HepG2 (cell line): ENCODE results near the gene SLC2A13. TPM values are rescaled to one million over a fixed set of nuclear protein-coding genes. Genes with fewer than 3 reads are reported as not detected.
A peak's percentile ranks its signal among the peaks of the same experiment; 100 is the strongest.

ENCODE experiments used
- ATAC-seq: fragments of 200-7000 bp; cut with Tn5 transposase; 3 replicates; pipeline ENCODE4 v1.9.1; 2020; ENCODE audit warnings: mild to moderate bottlenecking, moderate library complexity
- BruUV-seq: library from RNA; stranded (reverse); fragments of 400-500 nt; replicated peaks from 2 replicates; lab custom pipeline; 2021; lab: Mats Ljungman, UMichigan
- CTCF ChIA-PET: fragments of 300-600 bp; formaldehyde crosslinking; extraction: SDS; loops from one replicate; lab custom pipeline; 2021; ENCODE audit warnings: low total read pairs, inconsistent platforms, low intra/inter-chr PET ratio; lab: Yijun Ruan, JAX
- POLR2A ChIA-PET: fragments of 350-600 bp; sonication (Branson Sonifier 250); formaldehyde crosslinking; loops from one replicate; lab custom pipeline; 2020; ENCODE audit warnings: antibody characterized with exemption, inconsistent platforms; lab: Yijun Ruan, JAX
- DNase-seq: peaks from one replicate; pipeline ENCODE4 v3.0.0-alpha.2; 2015; ENCODE audit warnings: low spot score
- FAIRE-seq: peaks from 3 replicates; lab custom pipeline; 2011; peaks lifted over from hg19 to GRCh38; lab: Jason Lieb, UNC
- H2AFZ ChIP-seq: one replicate; pipeline ENCODE4 v1.6.1; 2011; ENCODE audit warnings: low read length, inconsistent platforms
- H3K27ac ChIP-seq: fragments of 300-600 bp; 3 replicates; pipeline ENCODE4 v1.8.0; 2011; ENCODE audit warnings: mixed run types, mild to moderate bottlenecking, mixed read lengths, low read length, inconsistent platforms; ENCODE audit not compliant: insufficient read depth; ENCODE audit errors: extremely low read length
- H3K27me3 ChIP-seq, 2 experiments: fragments of 200-600 bp in 1 of 2; 2 replicates in 1 of 2; 3 replicates in 1 of 2; pipeline versions ENCODE4 v1.6.0 to v1.8.0; 2011; ENCODE audit warnings: low read length in 2 of 2, mild to moderate bottlenecking in 2 of 2, moderate library complexity in 2 of 2, inconsistent platforms in 1 of 2; ENCODE audit not compliant: insufficient read depth in 2 of 2, control insufficient read depth in 1 of 2
- H3K36me3 ChIP-seq, 2 experiments: fragments of 200-600 bp in 1 of 2; replicated peaks in 1 of 2; 2 replicates in 1 of 2; 3 replicates in 1 of 2; pipeline versions ENCODE4 v1.5.1 to v1.8.0; 2011; ENCODE audit warnings: low read length in 2 of 2, inconsistent platforms in 1 of 2; ENCODE audit not compliant: insufficient read depth in 2 of 2, control insufficient read depth in 1 of 2
- H3K4me1 ChIP-seq: 2 replicates; pipeline ENCODE4 v1.5.1; 2012; ENCODE audit warnings: low read length, inconsistent platforms; ENCODE audit not compliant: insufficient read depth
- H3K4me2 ChIP-seq: 2 replicates; pipeline ENCODE4 v1.6.0; 2011; ENCODE audit warnings: low read depth, low read length, inconsistent platforms
- H3K4me3 ChIP-seq, 3 experiments: fragments of 200-600 bp in 1 of 3; sonication (generic), shearing (Covaris generic) in 1 of 3; replicated peaks in 1 of 3; 2 replicates each; pipeline ENCODE4 v1.5.1; 2011 to 2016; ENCODE audit warnings: low read length in 3 of 3, inconsistent platforms in 2 of 3, low read depth in 2 of 3, mild to moderate bottlenecking in 2 of 3, control low read depth in 1 of 3, mixed read lengths in 1 of 3; ENCODE audit not compliant: insufficient read depth in 1 of 3
- H3K79me2 ChIP-seq: one replicate; pipeline ENCODE4 v1.6.1; 2011; ENCODE audit warnings: low read length, inconsistent platforms; ENCODE audit not compliant: insufficient read depth
- H3K9ac ChIP-seq: 2 replicates; pipeline ENCODE4 v1.6.0; 2011; ENCODE audit warnings: mild to moderate bottlenecking, low read depth, low read length, inconsistent platforms; ENCODE audit not compliant: insufficient read depth
- H3K9me3 ChIP-seq: 2 replicates; pipeline ENCODE4 v1.5.1; 2012; ENCODE audit warnings: mild to moderate bottlenecking, low read length
- H4K20me1 ChIP-seq: 2 replicates; pipeline ENCODE4 v1.6.0; 2011; ENCODE audit warnings: inconsistent platforms, mild to moderate bottlenecking, low read length, moderate library complexity; ENCODE audit not compliant: insufficient read depth
- ATF7-NPFF ChIP-seq: sonication (generic); formaldehyde crosslinking; IDR thresholded peaks from 2 replicates; pipeline ENCODE4 v1.8.1; 2023; ENCODE audit warnings: mild to moderate bottlenecking, low read depth, missing genetic modification reagents, moderate library complexity
- CEBPG ChIP-seq: IDR thresholded peaks from 2 replicates; pipeline ENCODE4 v1.6.1; 2016
- HDAC2 ChIP-seq: sonication (generic); formaldehyde crosslinking; IDR thresholded peaks from 2 replicates; pipeline ENCODE4 v1.4.0; 2020; ENCODE audit warnings: missing genetic modification reagents
- HMG20B ChIP-seq: conservative IDR thresholded peaks from 2 replicates; pipeline ENCODE4 v1.6.1; 2016; ENCODE audit warnings: missing genetic modification reagents, missing compliant biosample characterization
- KAT8 ChIP-seq: IDR thresholded peaks from 2 replicates; pipeline ENCODE4 v1.6.1; 2016; ENCODE audit warnings: missing genetic modification reagents, missing compliant biosample characterization
- KDM4B ChIP-seq: sonication (generic); formaldehyde crosslinking; IDR thresholded peaks from 2 replicates; pipeline ENCODE4 v1.4.0; 2020; ENCODE audit warnings: missing genetic modification reagents
- KMT2B ChIP-seq: IDR thresholded peaks from 2 replicates; pipeline ENCODE4 v1.6.1; 2016; ENCODE audit warnings: missing genetic modification reagents, missing compliant biosample characterization
- MXI1 ChIP-seq: IDR thresholded peaks from 3 replicates; pipeline ENCODE4 v1.6.1; 2012; ENCODE audit warnings: low read depth, low read length, inconsistent platforms, borderline replicate concordance
- NR2C2 ChIP-seq: sonication (generic); formaldehyde crosslinking; IDR thresholded peaks from 2 replicates; pipeline ENCODE4 v1.4.0; 2020; ENCODE audit warnings: missing genetic modification reagents, mild to moderate bottlenecking, moderate library complexity, borderline replicate concordance
- ZNF225 ChIP-seq: sonication (generic); formaldehyde crosslinking; IDR thresholded peaks from 2 replicates; pipeline ENCODE4 v1.4.0; 2020; ENCODE audit warnings: mild to moderate bottlenecking, missing genetic modification reagents
- ZNF331 ChIP-seq: sonication (generic); formaldehyde crosslinking; IDR thresholded peaks from 2 replicates; pipeline ENCODE4 v1.4.0; 2020; ENCODE audit warnings: missing genetic modification reagents
- ZNF598 ChIP-seq: sonication (generic); formaldehyde crosslinking; IDR thresholded peaks from 2 replicates; pipeline ENCODE4 v1.5.1; 2020; ENCODE audit warnings: mild to moderate bottlenecking, missing genetic modification reagents, borderline replicate concordance
- ZNF713 ChIP-seq: sonication (generic); formaldehyde crosslinking; IDR thresholded peaks from 2 replicates; pipeline ENCODE4 v1.4.0; 2020; ENCODE audit warnings: mild to moderate bottlenecking, missing genetic modification reagents
- WGBS: methylation state at CpG from one replicate; pipeline ENCODE4 v1.1.6; 2017; ENCODE audit warnings: low lambda C conversion rate; 5-methylcytosine and 5-hydroxymethylcytosine counted together
- in situ Hi-C: cut with HindIII; loops from 2 replicates; pipeline ENCODE4 v1.10.0; 2017; ENCODE audit warnings: low pct_unique_long_range_greater_than_20kb; ENCODE audit not compliant: extremely low pct_ligation_motif_present
- intact Hi-C: fragments of 100-400 bp; cut with micrococcal nuclease; formaldehyde crosslinking; loops from one replicate; pipeline ENCODE4 v1.10.0; 2022; ENCODE audit not compliant: unreplicated experiment
- polyA plus RNA-seq, 8 experiments: library from polyadenylated mRNA; depleted of rRNA in 3 of 8; stranded (reverse) in 7 of 8; unstranded in 1 of 8; fragments of >200 nt; fragmentation: Illumina TruSeq in 4 of 8; extraction: Trizol in 4 of 8; gene quantifications; 2 replicates each; pipeline versions ENCODE4 v1.2.1 to v1.2.3, GENCODE V29; 2011 to 2016; ENCODE audit warnings: low read depth in 4 of 8, missing spikeins in 1 of 8, mixed read lengths in 1 of 8; ENCODE audit not compliant: insufficient read depth in 1 of 8
- total RNA-seq, 5 experiments: library from RNA; depleted of rRNA; stranded (reverse); fragments of >200 nt; fragmentation: Illumina TruSeq; extraction: Trizol; gene quantifications; 2 replicates each; pipeline ENCODE4 v1.2.3, GENCODE V29; 2016; ENCODE audit warnings: low read depth in 1 of 5
- TF ChIP-seq, protein P1 (sequence below): sonication (generic); formaldehyde crosslinking; IDR thresholded peaks from 2 replicates; pipeline ENCODE4 v1.5.0; 2020; ENCODE audit warnings: mild to moderate bottlenecking, missing genetic modification reagents
- TF ChIP-seq, protein P2 (sequence below): sonication (generic); formaldehyde crosslinking; IDR thresholded peaks from 2 replicates; pipeline ENCODE4 v1.5.1; 2020; ENCODE audit warnings: missing genetic modification reagents, mild to moderate bottlenecking, borderline replicate concordance
- TF ChIP-seq, protein P3 (sequence below), 2 experiments: sonication (generic) in 1 of 2; formaldehyde crosslinking in 1 of 2; IDR thresholded peaks; 2 replicates each; pipeline versions ENCODE4 v1.4.0 to v1.6.1; 2018 to 2020; ENCODE audit warnings: missing genetic modification reagents in 2 of 2, borderline replicate concordance in 1 of 2, low read depth in 1 of 2, mild to moderate bottlenecking in 1 of 2, missing biosample characterization in 1 of 2

SLC2A13 gene
- total and polyA plus RNA-seq, 2 of the 13 experiments (the other 11 are each of a cell fraction or from before 2014, with no cell fraction given), result 5.5 to 6.0 TPM

DNA sequence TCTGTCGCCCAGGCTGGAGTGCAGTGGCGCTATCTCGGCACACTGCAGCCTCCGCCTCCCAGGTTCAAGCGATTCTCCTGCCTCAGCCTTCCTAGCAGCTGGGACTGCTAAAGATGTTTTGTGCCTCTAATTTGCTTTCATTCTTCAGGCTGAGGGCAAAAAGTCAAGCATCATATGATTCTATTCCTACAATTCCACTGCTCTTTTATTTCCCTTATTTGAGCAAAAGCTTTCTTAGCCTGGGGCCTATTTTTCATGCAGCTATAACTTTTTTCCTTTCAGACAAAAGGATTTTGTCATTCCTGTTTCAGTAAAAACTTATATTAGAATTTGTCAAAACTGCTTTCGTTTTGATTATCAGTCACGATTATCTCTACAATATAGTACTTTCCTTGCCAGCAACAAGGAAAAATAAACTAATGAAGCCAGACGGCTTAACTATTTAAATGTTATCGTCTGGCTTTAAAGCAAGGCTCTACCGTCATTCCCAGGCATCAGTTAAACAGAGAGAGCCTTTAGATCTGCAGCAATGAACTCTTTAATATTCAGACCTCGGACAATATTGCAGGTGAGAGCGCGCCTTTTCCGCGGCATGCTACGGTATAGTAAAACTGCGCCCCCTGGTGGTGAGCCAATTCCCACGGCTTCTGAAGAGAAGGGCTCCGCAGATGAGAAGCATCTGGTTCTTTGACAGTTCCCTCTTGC lies 1.4 kb upstream of the SLC2A13 start:
- H3K4me2 ChIP-seq, result peak overlapping the region; percentile 94
- intact Hi-C loops (loop anchor here (1.0 to 5.0 kb wide), 4 partner anchors 55 to 342 kb away; no protein-coding TSS in a partner anchor), in situ Hi-C loops (loop anchor here (5.0 to 25.0 kb wide), 3 partner anchors 95 to 520 kb away; no protein-coding TSS in a partner anchor)
- ATAC-seq (peak; percentile 26), FAIRE-seq (peak; percentile 69), DNase-seq (peak; percentile 63)
- no TSS peak for BruUV-seq
- POLR2A ChIA-PET, result no interaction called here
- CTCF ChIA-PET, result interaction anchor here (1.5 to 3.1 kb wide), 2 partner anchors 96 to 342 kb away, joined by 7 to 26 read pairs; no protein-coding TSS in a partner anchor
- no peak overlapping the region for H3K27ac ChIP-seq
- H4K20me1 ChIP-seq, result no peaks in the 10 kb centered on the region
- peak overlapping the region in 2 of 3 experiments; percentile 14 to 78; a peak in 1 of 6 replicates for H3K4me3 ChIP-seq
- no peaks in the 10 kb centered on the region for H3K9me3 ChIP-seq
- no peak overlapping the region for H2AFZ ChIP-seq
- no peaks in the 10 kb centered on the region for H3K36me3 ChIP-seq
- no peaks in the 10 kb centered on the region; a peak in 3 of 5 replicates for H3K27me3 ChIP-seq
- peaks cover 45% of the 10 kb centered on the region for H3K4me1 ChIP-seq
- 16% methylated on average over 19 of the region's 19 CpGs for WGBS
- H3K9ac ChIP-seq, result no peak overlapping the region
- H3K79me2 ChIP-seq, result peaks cover 5% of the 10 kb centered on the region
- TF ChIP-seq HMG20B (CRISPR knock-in tag) (no peak), KDM4B (no peak), CEBPG (CRISPR knock-in tag) (peak; percentile 23; the same call in 1 of the 2 replicates), ATF7-NPFF (CRISPR knock-in tag) (0 out of 2 replicates have a peak, but pooled peaks have one; percentile 36), HDAC2 (peak; percentile 30; the same call in 1 of the 2 replicates), ZNF598 (CRISPR knock-in tag) (no peak), ZNF331 (CRISPR knock-in tag) (0 out of 2 replicates have a peak, but pooled peaks have one; percentile 40), NR2C2 (no peak), MXI1 (peak; percentile 28; the same call in 1 of the 3 replicates), ZNF713 (CRISPR knock-in tag) (0 out of 2 replicates have a peak, but pooled peaks have one; percentile 25), KAT8 (CRISPR knock-in tag) (0 out of 2 replicates have a peak, but pooled peaks have one; percentile 15), ZNF225 (CRISPR knock-in tag) (no peak), KMT2B (CRISPR knock-in tag) (peak; percentile 56)
- TF ChIP-seq, protein P1, sequence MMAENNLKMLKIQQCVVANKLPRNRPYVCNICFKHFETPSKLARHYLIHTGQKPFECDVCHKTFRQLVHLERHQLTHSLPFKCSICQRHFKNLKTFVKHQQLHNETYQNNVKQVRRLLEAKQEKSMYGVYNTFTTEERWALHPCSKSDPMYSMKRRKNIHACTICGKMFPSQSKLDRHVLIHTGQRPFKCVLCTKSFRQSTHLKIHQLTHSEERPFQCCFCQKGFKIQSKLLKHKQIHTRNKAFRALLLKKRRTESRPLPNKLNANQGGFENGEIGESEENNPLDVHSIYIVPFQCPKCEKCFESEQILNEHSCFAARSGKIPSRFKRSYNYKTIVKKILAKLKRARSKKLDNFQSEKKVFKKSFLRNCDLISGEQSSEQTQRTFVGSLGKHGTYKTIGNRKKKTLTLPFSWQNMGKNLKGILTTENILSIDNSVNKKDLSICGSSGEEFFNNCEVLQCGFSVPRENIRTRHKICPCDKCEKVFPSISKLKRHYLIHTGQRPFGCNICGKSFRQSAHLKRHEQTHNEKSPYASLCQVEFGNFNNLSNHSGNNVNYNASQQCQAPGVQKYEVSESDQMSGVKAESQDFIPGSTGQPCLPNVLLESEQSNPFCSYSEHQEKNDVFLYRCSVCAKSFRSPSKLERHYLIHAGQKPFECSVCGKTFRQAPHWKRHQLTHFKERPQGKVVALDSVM (CRISPR knock-in tag), result 0 out of 2 replicates have a peak, but pooled peaks have one; percentile 48
- TF ChIP-seq, protein P2, sequence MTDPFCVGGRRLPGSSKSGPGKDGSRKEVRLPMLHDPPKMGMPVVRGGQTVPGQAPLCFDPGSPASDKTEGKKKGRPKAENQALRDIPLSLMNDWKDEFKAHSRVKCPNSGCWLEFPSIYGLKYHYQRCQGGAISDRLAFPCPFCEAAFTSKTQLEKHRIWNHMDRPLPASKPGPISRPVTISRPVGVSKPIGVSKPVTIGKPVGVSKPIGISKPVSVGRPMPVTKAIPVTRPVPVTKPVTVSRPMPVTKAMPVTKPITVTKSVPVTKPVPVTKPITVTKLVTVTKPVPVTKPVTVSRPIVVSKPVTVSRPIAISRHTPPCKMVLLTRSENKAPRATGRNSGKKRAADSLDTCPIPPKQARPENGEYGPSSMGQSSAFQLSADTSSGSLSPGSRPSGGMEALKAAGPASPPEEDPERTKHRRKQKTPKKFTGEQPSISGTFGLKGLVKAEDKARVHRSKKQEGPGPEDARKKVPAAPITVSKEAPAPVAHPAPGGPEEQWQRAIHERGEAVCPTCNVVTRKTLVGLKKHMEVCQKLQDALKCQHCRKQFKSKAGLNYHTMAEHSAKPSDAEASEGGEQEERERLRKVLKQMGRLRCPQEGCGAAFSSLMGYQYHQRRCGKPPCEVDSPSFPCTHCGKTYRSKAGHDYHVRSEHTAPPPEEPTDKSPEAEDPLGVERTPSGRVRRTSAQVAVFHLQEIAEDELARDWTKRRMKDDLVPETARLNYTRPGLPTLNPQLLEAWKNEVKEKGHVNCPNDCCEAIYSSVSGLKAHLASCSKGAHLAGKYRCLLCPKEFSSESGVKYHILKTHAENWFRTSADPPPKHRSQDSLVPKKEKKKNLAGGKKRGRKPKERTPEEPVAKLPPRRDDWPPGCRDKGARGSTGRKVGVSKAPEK (CRISPR knock-in tag), result 0 out of 2 replicates have a peak, but pooled peaks have one; percentile 78
- TF ChIP-seq, protein P3, sequence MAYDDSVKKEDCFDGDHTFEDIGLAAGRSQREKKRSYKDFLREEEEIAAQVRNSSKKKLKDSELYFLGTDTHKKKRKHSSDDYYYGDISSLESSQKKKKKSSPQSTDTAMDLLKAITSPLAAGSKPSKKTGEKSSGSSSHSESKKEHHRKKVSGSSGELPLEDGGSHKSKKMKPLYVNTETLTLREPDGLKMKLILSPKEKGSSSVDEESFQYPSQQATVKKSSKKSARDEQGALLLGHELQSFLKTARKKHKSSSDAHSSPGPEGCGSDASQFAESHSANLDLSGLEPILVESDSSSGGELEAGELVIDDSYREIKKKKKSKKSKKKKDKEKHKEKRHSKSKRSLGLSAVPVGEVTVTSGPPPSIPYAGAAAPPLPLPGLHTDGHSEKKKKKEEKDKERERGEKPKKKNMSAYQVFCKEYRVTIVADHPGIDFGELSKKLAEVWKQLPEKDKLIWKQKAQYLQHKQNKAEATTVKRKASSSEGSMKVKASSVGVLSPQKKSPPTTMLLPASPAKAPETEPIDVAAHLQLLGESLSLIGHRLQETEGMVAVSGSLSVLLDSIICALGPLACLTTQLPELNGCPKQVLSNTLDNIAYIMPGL (CRISPR knock-in tag; IDR thresholded peaks at IDR 0.05; ENCODE audit: borderline replicate concordance in 1 of 2, low read depth in 1 of 2), result peak in 1 of 2 experiments; percentile 51; a peak in 1 of 4 replicates
